DND-41 (cell line): ENCODE results near the gene RANBP3L.
"Not testable (repeated sequence)": the region's sequence is repeated elsewhere in the genome, so short reads cannot be mapped to it uniquely, and the experiment has no call there.

Experiments used
- ATAC-seq: fragments of 200-7000 bp; cut with Tn5 transposase; 3 replicates; pipeline ENCODE4 v1.9.1; 2021; ENCODE audit warnings: low read depth; ENCODE audit not compliant: insufficient read depth
- DNase-seq: peaks from one replicate; pipeline ENCODE4 v3.0.0-alpha.2; 2020
- H2AFZ ChIP-seq: 2 replicates; pipeline ENCODE4 v1.6.0; 2012; ENCODE audit warnings: low read depth, low read length
- H3K27ac ChIP-seq: 2 replicates; pipeline ENCODE4 v1.5.1; 2012; ENCODE audit warnings: low read length, inconsistent platforms
- H3K27me3 ChIP-seq: fragments of 200-600 bp; sonication (generic); 2 replicates; pipeline ENCODE4 v1.6.0; 2012; ENCODE audit warnings: low read length, mild to moderate bottlenecking, inconsistent platforms; ENCODE audit not compliant: insufficient read depth, poor library complexity
- H3K36me3 ChIP-seq: 2 replicates; pipeline ENCODE4 v1.5.1; 2012; ENCODE audit warnings: low read length, inconsistent platforms; ENCODE audit not compliant: insufficient read depth
- H3K4me1 ChIP-seq: 2 replicates; pipeline ENCODE4 v1.5.1; 2012; ENCODE audit warnings: mild to moderate bottlenecking, low read length; ENCODE audit not compliant: insufficient read depth
- H3K4me2 ChIP-seq: 2 replicates; pipeline ENCODE4 v1.6.0; 2012; ENCODE audit warnings: mild to moderate bottlenecking, moderate library complexity, low read length, inconsistent platforms; ENCODE audit not compliant: insufficient read depth
- H3K4me3 ChIP-seq, 2 experiments: fragments of 200-600 bp in 1 of 2; shearing (Covaris generic) in 1 of 2; 2 replicates each; pipeline ENCODE4 v1.5.1; 2012 to 2016; ENCODE audit warnings: inconsistent platforms in 2 of 2, low read length in 2 of 2, mild to moderate bottlenecking in 2 of 2, low read depth in 1 of 2, moderate library complexity in 1 of 2
- H3K79me2 ChIP-seq: 2 replicates; pipeline ENCODE4 v1.6.0; 2012; ENCODE audit warnings: low read length, inconsistent platforms; ENCODE audit not compliant: insufficient read depth
- H3K9ac ChIP-seq: 2 replicates; pipeline ENCODE4 v1.6.0; 2012; ENCODE audit warnings: low read depth, mild to moderate bottlenecking, inconsistent platforms, low read length, moderate library complexity
- H3K9me3 ChIP-seq: 2 replicates; pipeline ENCODE4 v1.5.1; 2012; ENCODE audit warnings: low read length, moderate library complexity, mild to moderate bottlenecking, inconsistent platforms; ENCODE audit not compliant: insufficient read depth, severe bottlenecking
- H4K20me1 ChIP-seq: 2 replicates; pipeline ENCODE4 v1.6.0; 2012; ENCODE audit warnings: low read length; ENCODE audit not compliant: insufficient read depth
- CTCF ChIP-seq: IDR thresholded peaks from 2 replicates; pipeline ENCODE4 v1.5.1; 2012; ENCODE audit warnings: borderline replicate concordance, low read length, moderate library complexity, mild to moderate bottlenecking; ENCODE audit not compliant: poor library complexity, severe bottlenecking; ENCODE audit errors: extremely low read depth
- EZH2 ChIP-seq: IDR thresholded peaks from 3 replicates; pipeline ENCODE4 v1.6.1; 2012; ENCODE audit warnings: borderline replicate concordance, low read depth, mild to moderate bottlenecking, moderate library complexity, low read length, inconsistent platforms; ENCODE audit not compliant: severe bottlenecking

The RANBP3L gene

GRCh38 chr5:36297653-36298052 is 4.0 kb downstream of the RANBP3L start:
- ATAC-seq: no peak
- Histone ChIP-seq H3K27ac (no peak overlapping the region), H3K9me3 (no peaks in the 10 kb centered on the region), H3K27me3 (peaks cover 23% of the 10 kb centered on the region), H3K9ac (no peak overlapping the region), H2AFZ (no peak overlapping the region), H3K79me2 (no peaks in the 10 kb centered on the region), H3K4me2 (no peak overlapping the region), H3K36me3 (no peaks in the 10 kb centered on the region), H3K4me1 (no peaks in the 10 kb centered on the region), H4K20me1 (no peaks in the 10 kb centered on the region), H3K4me3 (no peak overlapping the region)
- TF ChIP-seq CTCF: no peak
- TF ChIP-seq EZH2: no peak
- no peak for DNase-seq

GRCh38 chr5:36285837-36286615 is 15.7 kb downstream of the RANBP3L start:
- DNase-seq (no peak), ATAC-seq (no peak)
- TF ChIP-seq CTCF (no peak), EZH2 (no peak)
- H3K4me2 ChIP-seq: no peak overlapping the region
- no peaks in the 10 kb centered on the region for H4K20me1 ChIP-seq
- H3K79me2 ChIP-seq: no peaks in the 10 kb centered on the region
- H3K4me3 ChIP-seq: no peak overlapping the region
- H3K36me3 ChIP-seq: no peaks in the 10 kb centered on the region
- no peak overlapping the region for H3K27ac ChIP-seq
- H3K4me1 ChIP-seq: no peaks in the 10 kb centered on the region
- H3K9ac ChIP-seq: no peak overlapping the region
- H3K27me3 ChIP-seq: peaks cover 25% of the 10 kb centered on the region
- no peak overlapping the region for H2AFZ ChIP-seq
- H3K9me3 ChIP-seq: no peaks in the 10 kb centered on the region

- H3K9ac ChIP-seq, H3K4me2 ChIP-seq, H3K36me3 ChIP-seq, H2AFZ ChIP-seq, DNase-seq, ATAC-seq, H4K20me1 ChIP-seq, H3K27ac ChIP-seq, H3K9me3 ChIP-seq, H3K4me1 ChIP-seq, H3K79me2 ChIP-seq, H3K4me3 ChIP-seq: not testable (repeated sequence)
- H3K27me3 ChIP-seq: peaks cover 30% of the 10 kb centered on the region
Observed at GRCh38 chr5:36283775-36284174, 17.9 kb downstream of the RANBP3L start.

- no peak overlapping the region for H3K27ac ChIP-seq
- no peaks in the 10 kb centered on the region for H3K9me3 ChIP-seq
- DNase-seq: no peak
- H2AFZ ChIP-seq: no peak overlapping the region
- H3K4me3 ChIP-seq: no peak overlapping the region
- no peaks in the 10 kb centered on the region for H3K4me1 ChIP-seq
- H3K9ac ChIP-seq: no peak overlapping the region
- H4K20me1 ChIP-seq: no peaks in the 10 kb centered on the region
- peaks cover 35% of the 10 kb centered on the region for H3K27me3 ChIP-seq
- no peaks in the 10 kb centered on the region for H3K36me3 ChIP-seq
- no peak for ATAC-seq
- no peak overlapping the region for H3K4me2 ChIP-seq
- no peaks in the 10 kb centered on the region for H3K79me2 ChIP-seq
- no peak for TF ChIP-seq EZH2
- no peak for TF ChIP-seq CTCF
Observed at GRCh38 chr5:36281626-36282025, 20.1 kb downstream of the RANBP3L start.
